ENCODE measurements around the gene HAL.

GRCh38 chr12:95993907-95994306, 2.2 kb downstream of the HAL start:
- TF ChIP-seq LBX2 (CRISPR knock-in tag; IDR thresholded peaks at IDR 0.05; ENCODE audit: borderline replicate concordance): no peak
- no peak for TF ChIP-seq ZNF577 (CRISPR knock-in tag; IDR thresholded peaks at IDR 0.05; ENCODE audit: borderline replicate concordance, low read depth)
- TF ChIP-seq RERE (CRISPR knock-in tag; IDR thresholded peaks at IDR 0.05; ENCODE audit: low read depth): no peak
